ENCODE data around the gene ZNF37A.
"Not testable (repeated sequence)": the region's sequence is repeated elsewhere in the genome, so short reads cannot be mapped to it uniquely, and the experiment has no call there.

ZNF37A gene

DNA sequence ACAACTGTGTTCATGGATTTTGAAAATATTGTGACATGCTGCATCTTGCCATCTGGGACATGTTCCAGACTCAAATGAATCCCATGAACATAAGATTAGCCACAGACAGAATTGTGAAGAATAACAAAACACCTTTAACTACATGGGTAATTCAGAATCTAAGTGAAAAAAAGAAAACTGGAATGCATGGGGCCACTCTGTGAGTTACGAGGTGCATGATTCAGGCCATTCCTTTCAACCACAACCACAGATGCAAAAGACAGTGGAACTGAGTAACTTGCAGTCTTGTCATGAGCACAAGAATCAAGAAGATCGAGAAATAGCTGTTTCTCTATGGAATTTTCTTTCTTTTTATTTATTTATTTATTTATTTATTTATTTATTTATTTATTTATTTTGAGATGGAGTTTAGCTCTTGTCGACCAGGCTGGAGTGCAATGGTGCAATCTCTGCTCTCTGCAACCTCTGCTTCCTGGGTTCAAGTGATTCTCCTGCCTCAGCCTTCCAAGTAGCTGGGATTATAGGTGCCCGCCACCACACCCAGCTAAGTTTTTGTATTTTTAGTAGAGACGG, 56.8 kb downstream of the ZNF37A start:
- DNase-seq (ENCODE audit: low read depth), result not testable (repeated sequence)

DNA sequence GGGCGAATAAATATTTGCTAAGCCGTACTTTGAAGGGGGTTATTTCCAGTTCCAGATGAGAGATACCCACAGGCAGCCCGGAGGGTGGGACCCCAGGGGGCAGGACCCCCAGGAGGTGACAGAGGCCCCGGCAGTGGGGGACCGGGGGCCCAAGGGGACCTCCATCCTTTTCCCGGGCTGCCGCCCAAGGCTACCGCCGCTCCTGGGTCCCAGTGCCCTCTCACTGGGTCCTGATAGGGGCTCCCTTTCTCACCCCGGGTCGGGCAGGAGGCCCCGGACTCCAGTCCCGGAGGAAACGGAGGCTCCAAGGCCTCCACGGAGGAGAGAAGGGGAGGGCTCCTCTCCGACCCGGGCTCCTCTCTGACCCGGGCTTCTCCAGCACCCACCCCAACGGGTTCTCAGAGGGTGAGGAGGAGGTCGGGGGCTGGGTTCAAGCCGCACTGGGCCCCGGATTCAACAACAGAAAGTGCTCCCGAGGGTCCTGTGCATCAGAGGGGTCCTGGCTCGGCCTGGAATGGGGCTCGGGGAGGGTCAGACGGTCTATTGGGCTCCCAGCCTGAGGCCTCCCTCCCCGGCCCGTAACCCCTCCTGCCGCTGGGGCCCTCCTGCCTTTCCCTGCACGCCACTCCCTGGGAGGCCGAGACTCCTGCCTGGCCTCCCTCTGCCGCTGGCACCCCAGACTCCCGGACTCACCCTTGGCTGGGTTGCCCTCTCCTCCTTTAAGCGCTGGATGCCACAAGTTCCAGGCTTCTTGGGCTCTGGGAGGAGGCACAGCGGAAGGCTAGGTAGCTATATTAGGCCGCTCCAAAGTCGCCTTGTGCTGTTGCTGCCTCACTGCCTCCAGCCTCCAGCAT, 62.5 kb downstream of the ZNF37A start:
- DNase-seq (ENCODE audit: low read depth), result no peak

DNA sequence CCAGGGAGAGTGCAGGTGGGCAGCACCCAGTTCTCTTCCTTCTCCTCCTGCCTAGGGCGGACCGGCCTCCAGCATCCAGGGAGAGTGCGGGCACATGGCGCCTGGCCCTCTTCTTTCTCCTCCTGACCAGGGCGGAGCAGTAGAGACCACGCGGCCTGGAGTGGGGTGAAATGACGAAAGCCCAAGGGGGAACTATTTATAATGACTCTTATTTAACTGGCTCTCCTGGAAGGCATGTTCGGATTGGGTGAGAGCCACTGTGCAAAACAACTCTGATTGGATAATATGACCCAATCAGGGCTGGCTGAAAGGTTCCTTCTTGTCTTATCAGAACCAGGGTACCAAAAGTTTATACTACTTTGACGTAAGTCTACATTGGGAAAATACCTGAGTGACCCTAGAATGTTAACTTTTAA, 63.1 kb downstream of the ZNF37A start:
- no peak for DNase-seq (ENCODE audit: low read depth)

DNA sequence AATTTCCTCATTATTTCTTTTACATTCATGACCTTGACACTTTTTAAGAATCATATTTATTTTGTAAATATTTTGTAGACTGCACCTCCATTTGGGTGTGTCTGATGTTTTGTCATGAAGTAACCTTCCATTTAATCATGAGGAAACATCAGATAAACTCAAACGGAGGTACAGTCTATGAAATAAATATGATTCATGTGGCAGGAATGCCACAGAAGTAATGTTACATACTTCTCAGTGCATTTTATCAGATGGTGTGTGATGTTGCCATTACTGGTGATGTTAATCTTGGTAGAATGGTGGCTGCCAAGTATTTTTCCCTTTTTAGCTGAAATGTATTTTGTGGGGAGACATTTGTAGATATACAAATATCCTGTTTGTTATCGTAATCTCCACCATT, 64.9 kb downstream of the ZNF37A start:
- no peak for DNase-seq (ENCODE audit: low read depth)

DNA sequence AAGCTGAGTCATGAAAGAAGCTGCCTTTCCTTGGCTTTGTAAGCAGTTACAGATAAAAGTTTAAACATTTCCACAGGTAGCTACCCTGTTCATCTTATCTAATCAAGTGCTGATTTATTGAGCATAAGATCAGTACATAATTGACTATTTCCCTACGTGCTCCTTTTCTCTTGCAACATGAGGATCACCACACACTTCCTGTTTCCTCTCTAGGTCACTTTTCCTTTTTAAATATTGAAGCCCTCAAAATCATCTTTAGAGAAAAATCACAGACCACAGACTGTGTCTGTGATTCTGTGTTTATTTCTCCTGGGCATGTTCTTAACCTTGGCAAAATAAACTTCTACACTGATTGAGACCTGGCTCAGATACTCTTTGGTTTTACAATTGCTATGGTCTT, 69.5 kb downstream of the ZNF37A start:
- no peak for DNase-seq (ENCODE audit: low read depth)

DNA sequence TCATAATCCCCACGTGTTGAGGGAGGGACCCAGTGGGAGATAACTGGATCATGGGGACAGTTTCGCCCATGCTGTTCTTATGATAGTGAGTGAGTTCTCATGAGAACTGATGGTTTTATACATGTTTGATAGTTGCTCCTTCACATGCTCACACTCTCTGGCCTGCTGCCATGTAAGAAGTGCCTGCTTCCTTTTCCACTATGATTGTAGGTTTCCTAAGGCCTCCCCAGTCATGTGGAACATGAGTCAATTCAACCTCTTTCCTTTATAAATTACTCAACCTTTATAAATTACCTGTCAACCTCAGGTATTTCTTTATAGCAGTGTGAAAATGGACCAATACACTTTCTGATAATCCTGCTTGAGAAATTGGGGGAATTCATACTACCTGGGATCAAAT, 80.2 kb downstream of the ZNF37A start:
- DNase-seq (ENCODE audit: low read depth), result no peak

DNA sequence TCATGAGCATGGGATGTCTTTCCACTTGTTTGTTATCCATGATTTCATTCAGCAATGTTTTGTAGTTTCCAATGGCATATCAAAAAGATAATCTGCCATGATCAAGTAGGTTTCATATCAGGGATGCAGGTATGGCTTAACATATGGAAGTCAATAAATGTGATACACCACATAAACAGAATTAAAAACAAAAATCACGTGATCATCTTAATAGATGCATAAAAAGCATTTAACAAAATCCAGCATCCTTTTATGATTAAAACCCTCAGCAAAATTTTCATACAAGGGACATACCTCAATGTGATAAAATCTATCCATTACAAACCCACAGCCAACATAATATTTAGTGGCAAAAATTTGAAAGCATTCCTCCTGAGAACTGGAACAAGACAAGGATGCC, 90.3 kb downstream of the ZNF37A start:
- no peak for DNase-seq (ENCODE audit: low read depth)

Measured in non-pigmented ciliary epithelial cell (primary cell).